Measurements from ENCODE around the gene PAOX. TPM values are rescaled to one million over a fixed set of nuclear protein-coding genes. Genes with fewer than 3 reads are reported as not detected.
A peak's percentile ranks its signal among the peaks of the same experiment; 100 is the strongest.

The PAOX gene
- total RNA-seq, 6 experiments from 2014 or later, result 9.4 to 15.9 (median 11.9) TPM

DNA sequence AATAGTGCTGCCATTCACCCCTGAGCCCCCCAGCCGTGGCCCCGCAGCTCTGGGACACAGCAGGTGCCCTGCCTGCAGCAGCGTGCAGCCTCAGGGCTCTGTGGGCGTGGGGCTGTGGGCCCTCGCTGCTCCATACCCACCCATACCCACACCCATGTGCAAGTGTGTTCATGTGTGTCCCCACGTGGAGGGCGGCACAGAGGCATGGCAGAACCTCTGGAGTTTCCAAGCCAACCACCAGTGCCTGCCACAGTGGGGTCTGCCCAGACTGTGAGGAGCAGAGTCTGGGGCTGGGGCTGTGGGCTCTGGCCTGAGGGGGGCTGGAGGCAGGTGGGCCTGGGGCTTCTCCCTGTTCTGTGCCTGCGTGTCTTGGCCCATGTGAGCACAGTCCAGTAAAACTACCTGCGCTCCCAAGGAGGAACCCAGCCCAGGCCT is 29.5 kb upstream of the PAOX start:
- no peak overlapping the region for H3K4me3 ChIP-seq
- no peak for DNase-seq

DNA sequence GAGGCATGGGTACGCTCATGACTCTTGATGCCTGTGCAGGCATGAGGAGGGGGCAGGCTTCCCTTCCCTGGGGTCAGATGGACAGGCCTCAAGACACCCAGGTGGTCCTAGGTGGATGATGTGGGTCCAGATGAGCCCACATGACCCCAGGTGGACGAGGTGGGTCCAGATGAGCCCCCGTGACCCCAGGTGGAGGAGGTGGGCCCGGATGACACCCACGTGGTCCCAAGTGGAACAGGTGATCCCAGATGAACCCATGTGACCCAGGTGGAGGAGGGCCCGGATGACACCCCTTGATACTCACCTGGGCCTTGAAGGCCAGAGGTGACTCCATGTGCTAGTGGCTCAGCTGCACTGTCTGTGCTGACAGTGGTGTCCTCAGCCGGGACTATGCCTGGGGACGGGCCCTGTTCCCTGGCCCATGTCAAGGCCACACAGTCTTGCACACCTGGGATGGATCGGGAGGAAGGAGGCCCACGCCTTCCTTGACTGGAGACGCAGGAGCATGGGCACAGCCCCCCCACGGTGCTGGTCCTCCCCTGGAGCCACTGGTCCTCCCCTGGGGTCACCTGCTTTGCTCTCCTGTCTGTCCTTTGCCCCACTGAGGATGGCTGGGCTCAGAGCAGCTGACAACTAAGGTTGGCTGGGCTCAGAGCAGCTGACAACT is 28.6 kb upstream of the PAOX start:
- 33% methylated on average over 3 of the region's 12 CpGs for WGBS (ENCODE audit: insufficient coverage, low coverage, low lambda C conversion rate, missing lambda C conversion rate)
- no peaks in the 10 kb centered on the region for H3K9me3 ChIP-seq
- ATAC-seq, result peak in 3 of 4 donors; percentile 0
- no peaks in the 10 kb centered on the region for H3K27me3 ChIP-seq
- no peak for DNase-seq
- peaks cover 0 to 67% (median 31%) of the 10 kb centered on the region in 4 donors for H3K4me1 ChIP-seq
- TF ChIP-seq POLR2A (IDR thresholded peaks at IDR 0.05), result no peak
- TF ChIP-seq, protein P1, sequence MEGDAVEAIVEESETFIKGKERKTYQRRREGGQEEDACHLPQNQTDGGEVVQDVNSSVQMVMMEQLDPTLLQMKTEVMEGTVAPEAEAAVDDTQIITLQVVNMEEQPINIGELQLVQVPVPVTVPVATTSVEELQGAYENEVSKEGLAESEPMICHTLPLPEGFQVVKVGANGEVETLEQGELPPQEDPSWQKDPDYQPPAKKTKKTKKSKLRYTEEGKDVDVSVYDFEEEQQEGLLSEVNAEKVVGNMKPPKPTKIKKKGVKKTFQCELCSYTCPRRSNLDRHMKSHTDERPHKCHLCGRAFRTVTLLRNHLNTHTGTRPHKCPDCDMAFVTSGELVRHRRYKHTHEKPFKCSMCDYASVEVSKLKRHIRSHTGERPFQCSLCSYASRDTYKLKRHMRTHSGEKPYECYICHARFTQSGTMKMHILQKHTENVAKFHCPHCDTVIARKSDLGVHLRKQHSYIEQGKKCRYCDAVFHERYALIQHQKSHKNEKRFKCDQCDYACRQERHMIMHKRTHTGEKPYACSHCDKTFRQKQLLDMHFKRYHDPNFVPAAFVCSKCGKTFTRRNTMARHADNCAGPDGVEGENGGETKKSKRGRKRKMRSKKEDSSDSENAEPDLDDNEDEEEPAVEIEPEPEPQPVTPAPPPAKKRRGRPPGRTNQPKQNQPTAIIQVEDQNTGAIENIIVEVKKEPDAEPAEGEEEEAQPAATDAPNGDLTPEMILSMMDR (IDR thresholded peaks at IDR 0.05), result no peak
- peak overlapping the region in 2 of 3 donors; percentile 26 to 67 for H3K27ac ChIP-seq
- H3K36me3 ChIP-seq, result peaks cover 0 to 4% (median 0%) of the 10 kb centered on the region in 4 donors
- no peak overlapping the region for H3K4me3 ChIP-seq
- intact Hi-C loops (cut with DNase I), result no loop called here

More for the DNA sequence above, 29.5 kb upstream of the PAOX start:
- TF ChIP-seq, protein P1 (IDR thresholded peaks at IDR 0.05), result no peak
- TF ChIP-seq POLR2A (IDR thresholded peaks at IDR 0.05), result no peak
- H3K36me3 ChIP-seq, result peaks cover 0 to 4% (median 0%) of the 10 kb centered on the region in 4 donors
- no peaks in the 10 kb centered on the region for H3K9me3 ChIP-seq
- no peaks in the 10 kb centered on the region for H3K27me3 ChIP-seq
- 84% methylated on average over 5 of the region's 9 CpGs for WGBS (ENCODE audit: insufficient coverage, low coverage, low lambda C conversion rate, missing lambda C conversion rate)
- peak overlapping the region in 1 of 3 donors; percentile 67 for H3K27ac ChIP-seq
- intact Hi-C loops (cut with DNase I), result no loop called here
- no peak for ATAC-seq
- H3K4me1 ChIP-seq, result peaks cover 0 to 59% (median 27%) of the 10 kb centered on the region in 4 donors

DNA sequence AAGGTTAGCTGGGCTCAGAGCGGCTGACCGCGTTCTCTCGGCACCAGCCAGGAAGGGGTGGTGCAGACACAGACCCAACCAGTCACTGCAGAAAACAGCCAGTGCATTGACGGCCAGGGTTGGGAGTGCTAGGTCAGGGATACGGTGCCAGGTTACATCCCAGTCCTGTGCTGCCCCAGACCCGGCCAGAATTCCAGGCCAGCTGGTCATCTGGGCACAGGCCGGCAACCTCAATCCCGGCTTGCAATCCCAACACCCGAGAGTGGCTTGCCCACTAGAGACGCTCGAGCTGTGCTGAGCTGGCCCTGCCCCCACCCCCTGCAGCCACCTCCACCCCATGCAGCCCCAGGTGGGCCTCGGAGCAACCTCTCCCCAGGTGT is 28.1 kb upstream of the PAOX start:
- Histone ChIP-seq H3K9me3 (no peaks in the 10 kb centered on the region), H3K36me3 (peaks cover 0 to 4% (median 0%) of the 10 kb centered on the region in 4 donors), H3K4me3 (no peak overlapping the region), H3K27ac (peak overlapping the region in 1 of 3 donors; percentile 67), H3K27me3 (no peaks in the 10 kb centered on the region), H3K4me1 (peaks cover 0 to 72% (median 33%) of the 10 kb centered on the region in 4 donors)
- intact Hi-C loops (cut with DNase I), result no loop called here
- ATAC-seq (peak; percentile 29 to 57 (median 48)), DNase-seq (peak; percentile 66 to 94 (median 92))
- 7% methylated on average over 3 of the region's 13 CpGs for WGBS (ENCODE audit: insufficient coverage, low coverage, low lambda C conversion rate, missing lambda C conversion rate)
- TF ChIP-seq, protein P1 (IDR thresholded peaks at IDR 0.05), result no peak
- TF ChIP-seq POLR2A (IDR thresholded peaks at IDR 0.05), result no peak

DNA sequence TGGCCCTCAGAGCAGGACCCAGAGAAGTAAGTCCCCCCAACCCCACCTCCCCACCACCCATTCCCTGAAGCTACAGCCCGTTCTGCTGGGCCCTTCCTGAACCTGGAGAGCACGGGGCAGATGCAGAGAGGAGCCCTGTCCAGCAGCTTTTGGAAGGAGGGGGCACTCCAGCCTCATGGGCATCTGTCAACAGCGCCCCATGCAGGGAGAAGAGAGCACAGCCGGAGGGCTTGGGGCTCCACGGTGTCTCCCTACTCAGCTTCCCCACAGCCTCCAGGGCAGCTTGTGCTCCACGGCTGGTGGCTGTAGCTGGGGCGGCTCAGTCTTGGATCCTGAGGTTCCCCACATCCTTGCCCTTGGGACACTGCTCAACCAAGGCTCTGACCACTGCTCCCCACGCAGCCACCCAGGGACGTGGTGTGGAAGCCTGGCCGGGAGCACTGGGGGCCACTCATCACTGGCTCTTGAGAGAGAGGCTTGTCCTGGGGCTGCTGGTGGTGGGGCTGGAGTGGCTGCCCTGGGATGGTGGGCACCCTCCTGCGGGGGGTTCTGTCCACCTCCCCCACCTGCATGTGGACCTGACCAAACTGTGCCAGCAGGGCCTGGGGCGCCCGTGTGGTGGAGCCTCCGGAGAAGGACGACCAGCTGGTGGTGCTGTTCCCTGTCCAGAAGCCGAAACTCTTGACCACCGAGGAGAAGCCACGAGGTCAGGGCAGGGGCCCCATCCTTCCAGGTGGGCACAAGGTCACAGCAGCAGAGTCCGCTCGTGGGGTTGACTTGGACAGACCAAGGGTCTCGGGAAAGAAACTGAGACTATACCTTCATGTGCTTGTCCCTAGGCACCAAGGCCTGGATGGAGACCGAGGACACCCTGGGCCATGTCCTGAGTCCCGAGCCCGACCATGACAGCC is 27.4 kb upstream of the PAOX start:
- no peaks in the 10 kb centered on the region for H3K27me3 ChIP-seq
- intact Hi-C loops (cut with DNase I), result no loop called here
- WGBS (ENCODE audit: insufficient coverage, low coverage, low lambda C conversion rate, missing lambda C conversion rate), result 77% methylated on average over 5 of the region's 24 CpGs

More for the DNA sequence above, 27.4 kb upstream of the PAOX start:
- Histone ChIP-seq H3K27ac (peak overlapping the region in 1 of 3 donors; percentile 33), H3K36me3 (peaks cover 0 to 4% (median 0%) of the 10 kb centered on the region in 4 donors), H3K9me3 (no peaks in the 10 kb centered on the region), H3K4me1 (peaks cover 0 to 80% (median 37%) of the 10 kb centered on the region in 4 donors), H3K4me3 (no peak overlapping the region)
- TF ChIP-seq POLR2A (IDR thresholded peaks at IDR 0.05), result no peak
- TF ChIP-seq, protein P1 (IDR thresholded peaks at IDR 0.05), result peak in 2 of 4 donors; percentile 2 to 6
- ATAC-seq, result no peak
- DNase-seq, result peak in 1 of 3 donors; percentile 51

Data from right lobe of liver (tissue), 6 donors.